GM13976 (cell line): ENCODE data around the gene WT1.

Experiments used
- DNase-seq: peaks from one replicate; pipeline ENCODE4 v3.0.0; 2012; ENCODE audit warnings: low spot score
- in situ Hi-C: fragments of 300-500 bp; cut with MboI; formaldehyde crosslinking; loops from one replicate; pipeline ENCODE4 v1.12.0; 2022; ENCODE audit warnings: low sequenced_read_pairs, mixed read lengths, inconsistent platforms; ENCODE audit not compliant: unreplicated experiment
- TF ChIP-seq, protein P1 (sequence below): IDR thresholded peaks from 2 replicates; pipeline ENCODE4 v1.5.1; 2012; ENCODE audit warnings: borderline replicate concordance, mild to moderate bottlenecking; ENCODE audit not compliant: insufficient read depth; ENCODE audit errors: extremely low read depth, missing control alignments, control extremely low read depth

The WT1 gene

GRCh38 chr11:32387411-32387810, 47.9 kb downstream of the WT1 start:
- TF ChIP-seq, protein P1, sequence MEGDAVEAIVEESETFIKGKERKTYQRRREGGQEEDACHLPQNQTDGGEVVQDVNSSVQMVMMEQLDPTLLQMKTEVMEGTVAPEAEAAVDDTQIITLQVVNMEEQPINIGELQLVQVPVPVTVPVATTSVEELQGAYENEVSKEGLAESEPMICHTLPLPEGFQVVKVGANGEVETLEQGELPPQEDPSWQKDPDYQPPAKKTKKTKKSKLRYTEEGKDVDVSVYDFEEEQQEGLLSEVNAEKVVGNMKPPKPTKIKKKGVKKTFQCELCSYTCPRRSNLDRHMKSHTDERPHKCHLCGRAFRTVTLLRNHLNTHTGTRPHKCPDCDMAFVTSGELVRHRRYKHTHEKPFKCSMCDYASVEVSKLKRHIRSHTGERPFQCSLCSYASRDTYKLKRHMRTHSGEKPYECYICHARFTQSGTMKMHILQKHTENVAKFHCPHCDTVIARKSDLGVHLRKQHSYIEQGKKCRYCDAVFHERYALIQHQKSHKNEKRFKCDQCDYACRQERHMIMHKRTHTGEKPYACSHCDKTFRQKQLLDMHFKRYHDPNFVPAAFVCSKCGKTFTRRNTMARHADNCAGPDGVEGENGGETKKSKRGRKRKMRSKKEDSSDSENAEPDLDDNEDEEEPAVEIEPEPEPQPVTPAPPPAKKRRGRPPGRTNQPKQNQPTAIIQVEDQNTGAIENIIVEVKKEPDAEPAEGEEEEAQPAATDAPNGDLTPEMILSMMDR: no peak
- DNase-seq: no peak
- in situ Hi-C loops: no loop called here

DNA sequence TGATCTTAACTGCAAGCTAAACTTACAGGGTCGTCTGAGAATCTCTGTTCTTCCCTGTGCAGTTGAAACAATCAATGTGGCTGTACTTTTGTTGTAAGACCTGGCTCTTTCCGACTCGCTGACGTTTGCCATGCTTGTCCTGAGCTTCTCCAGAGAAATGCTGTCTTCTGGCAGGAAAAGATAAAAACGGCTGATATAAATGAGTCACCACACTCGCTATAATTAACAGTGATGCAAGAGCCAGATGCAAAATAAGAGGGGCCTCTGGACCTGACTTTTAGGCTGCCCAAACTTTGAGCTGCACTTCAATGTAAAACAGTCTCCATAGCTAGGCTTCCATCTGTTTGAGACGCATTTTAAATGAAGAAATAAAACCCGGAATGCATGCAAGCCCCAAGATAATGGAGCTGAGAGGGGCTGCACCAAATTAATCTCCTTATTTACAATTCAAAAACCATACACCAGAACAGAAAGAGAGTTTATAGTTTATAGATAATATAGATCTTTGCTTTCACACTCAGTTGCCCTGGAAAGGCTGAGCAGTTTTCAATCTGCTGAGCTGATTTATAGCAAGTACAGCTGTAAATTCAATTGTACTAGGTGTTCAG, 48.5 kb downstream of the WT1 start:
- TF ChIP-seq, protein P1: no peak
- no peak for DNase-seq
- in situ Hi-C loops: no loop called here

- no peak for DNase-seq
- in situ Hi-C loops: no loop called here
- TF ChIP-seq, protein P1: no peak
Measured at GRCh38 chr11:32385998-32386397, 49.3 kb downstream of the WT1 start.

GRCh38 chr11:32382339-32383049, 52.8 kb downstream of the WT1 start:
- no peak for DNase-seq
- TF ChIP-seq, protein P1: no peak
- in situ Hi-C loops: no loop called here

DNA sequence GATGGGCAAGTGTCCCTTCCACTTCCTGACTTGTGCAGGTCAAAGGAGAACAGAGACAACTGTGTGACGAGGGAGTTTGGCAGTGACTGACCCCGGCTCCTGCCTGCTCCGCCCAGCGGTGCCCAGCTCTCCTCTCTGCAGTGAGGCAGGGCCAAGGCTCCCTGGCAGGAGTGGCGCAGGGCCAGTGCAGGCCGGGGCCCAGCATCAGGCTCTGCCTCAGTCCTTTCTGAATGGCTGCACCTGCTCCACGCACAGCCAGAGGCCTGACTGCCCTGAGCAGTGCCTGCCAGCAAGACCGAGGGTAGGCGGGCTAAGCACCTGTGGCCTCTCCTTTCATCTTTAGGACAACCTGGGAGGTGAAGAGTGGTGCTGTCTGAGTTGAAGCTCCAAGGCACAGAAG, 54.2 kb downstream of the WT1 start:
- TF ChIP-seq, protein P1: no peak
- in situ Hi-C loops: no loop called here
- no peak for DNase-seq

DNA sequence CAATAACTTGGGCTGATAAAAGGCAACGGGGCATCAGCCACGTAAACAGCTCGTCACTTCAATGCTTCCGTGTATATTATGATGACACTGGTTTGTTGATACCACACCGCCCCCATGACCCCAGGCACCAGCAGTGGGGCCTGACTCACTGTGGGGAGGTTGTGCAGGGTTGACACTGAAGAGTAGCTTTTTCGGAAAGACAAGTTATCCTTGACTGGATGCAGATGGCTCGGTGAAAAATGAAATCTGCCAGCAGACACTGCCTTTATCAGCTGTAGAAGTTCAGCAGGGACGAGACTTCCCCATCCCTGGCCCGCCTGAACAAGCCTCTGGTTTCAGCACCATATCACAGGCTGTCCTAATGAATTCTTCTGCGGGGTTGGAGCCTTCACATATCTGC, 55.6 kb downstream of the WT1 start:
- in situ Hi-C loops: no loop called here
- TF ChIP-seq, protein P1: no peak

DNA sequence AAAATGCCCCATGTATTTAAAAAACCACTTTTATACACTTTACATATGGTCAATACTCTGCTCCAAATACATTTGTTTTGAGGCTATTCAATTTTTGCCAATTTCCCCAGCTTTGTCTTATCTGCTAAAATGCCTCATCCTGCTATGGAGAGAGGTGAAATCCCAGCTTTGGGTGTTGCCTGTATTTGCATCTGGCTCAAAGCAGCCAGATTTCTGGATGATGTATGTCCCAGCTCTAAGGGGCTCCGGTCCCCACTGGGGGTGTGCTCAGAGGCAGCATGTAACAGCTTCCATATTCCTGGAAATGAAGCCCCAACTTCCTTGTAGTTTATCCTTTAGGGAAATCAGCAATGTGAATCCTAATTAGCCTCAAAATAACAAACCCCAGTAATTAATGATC, 59.5 kb downstream of the WT1 start:
- TF ChIP-seq, protein P1: no peak
- in situ Hi-C loops: no loop called here
- no peak for DNase-seq

More for the DNA sequence above, 55.6 kb downstream of the WT1 start:
- no peak for DNase-seq
